Measurements from ENCODE around the gene RFNG.

RFNG gene

GRCh38 chr17:82076018-82076784, 24.6 kb upstream of the RFNG start:
- H3K4me1 ChIP-seq (ENCODE audit: control insufficient read depth, insufficient read depth, low read length), result no peaks in the 10 kb centered on the region
- no peaks in the 10 kb centered on the region for H3K9me3 ChIP-seq (ENCODE audit: control insufficient read depth, insufficient read depth, low read length)
- H3K9ac ChIP-seq (ENCODE audit: low read depth, low read length), result no peak overlapping the region
- no peak overlapping the region for H3K4me3 ChIP-seq (ENCODE audit: low read depth, low read length)
- H3K36me3 ChIP-seq (ENCODE audit: control insufficient read depth, insufficient read depth, low read length), result peaks cover 30% of the 10 kb centered on the region
- H3K27me3 ChIP-seq (ENCODE audit: control insufficient read depth, insufficient read depth, low read length), result no peaks in the 10 kb centered on the region
- H3K27ac ChIP-seq (ENCODE audit: low read depth, low read length), result no peak overlapping the region

DNA sequence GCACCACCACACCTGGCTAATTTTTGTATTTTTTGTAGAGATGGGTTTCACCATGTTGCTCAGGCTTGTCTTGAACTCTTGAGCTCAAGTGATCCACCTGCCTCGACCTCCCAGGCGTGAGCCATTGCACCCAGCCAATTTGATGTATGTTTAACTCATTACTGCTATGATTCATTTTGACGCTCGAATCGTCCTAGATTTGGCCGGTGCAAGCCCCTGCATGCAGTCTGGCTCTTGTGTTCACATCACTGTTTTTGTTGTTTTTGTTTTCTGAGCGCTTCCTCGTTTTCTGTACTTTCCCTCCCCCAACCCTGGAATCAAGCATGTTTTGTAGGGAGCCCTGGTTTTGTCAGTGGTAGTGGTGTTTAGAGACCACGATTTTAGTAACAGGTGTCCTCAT, 21.8 kb upstream of the RFNG start:
- no peaks in the 10 kb centered on the region for H3K4me1 ChIP-seq (ENCODE audit: control insufficient read depth, insufficient read depth, low read length)
- H3K27me3 ChIP-seq (ENCODE audit: control insufficient read depth, insufficient read depth, low read length), result no peaks in the 10 kb centered on the region
- H3K9me3 ChIP-seq (ENCODE audit: control insufficient read depth, insufficient read depth, low read length), result no peaks in the 10 kb centered on the region
- no peak overlapping the region for H3K9ac ChIP-seq (ENCODE audit: low read depth, low read length)
- no peak overlapping the region for H3K4me3 ChIP-seq (ENCODE audit: low read depth, low read length)
- H3K27ac ChIP-seq (ENCODE audit: low read depth, low read length), result no peak overlapping the region
- peaks cover 8% of the 10 kb centered on the region for H3K36me3 ChIP-seq (ENCODE audit: control insufficient read depth, insufficient read depth, low read length)

DNA sequence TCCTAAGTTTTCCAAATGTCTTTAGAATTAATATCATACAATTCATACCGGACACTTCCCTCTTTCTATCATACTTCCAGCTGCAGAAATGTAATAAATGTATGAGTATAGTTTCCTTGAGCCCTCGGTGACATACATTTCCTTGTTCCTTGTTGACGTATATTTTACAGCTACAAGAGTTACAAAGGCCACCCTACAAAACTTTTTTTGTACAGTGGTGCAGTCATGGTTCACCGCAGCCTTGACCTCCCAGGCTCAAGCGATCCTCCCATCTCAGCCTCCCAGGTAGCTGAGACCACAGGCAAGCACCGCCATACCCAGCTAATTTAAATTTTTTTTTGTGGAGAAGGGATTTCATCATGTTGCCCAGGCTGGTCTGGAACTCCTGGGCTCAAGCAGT, 21.2 kb upstream of the RFNG start:
- H3K9ac ChIP-seq (ENCODE audit: low read depth, low read length), result no peak overlapping the region
- H3K27me3 ChIP-seq (ENCODE audit: control insufficient read depth, insufficient read depth, low read length), result no peaks in the 10 kb centered on the region
- H3K27ac ChIP-seq (ENCODE audit: low read depth, low read length), result no peak overlapping the region
- no peaks in the 10 kb centered on the region for H3K9me3 ChIP-seq (ENCODE audit: control insufficient read depth, insufficient read depth, low read length)
- no peak overlapping the region for H3K4me3 ChIP-seq (ENCODE audit: low read depth, low read length)
- H3K4me1 ChIP-seq (ENCODE audit: control insufficient read depth, insufficient read depth, low read length), result no peaks in the 10 kb centered on the region
- H3K36me3 ChIP-seq (ENCODE audit: control insufficient read depth, insufficient read depth, low read length), result peaks cover 2% of the 10 kb centered on the region; the same call in 1 of the 2 replicates

DNA sequence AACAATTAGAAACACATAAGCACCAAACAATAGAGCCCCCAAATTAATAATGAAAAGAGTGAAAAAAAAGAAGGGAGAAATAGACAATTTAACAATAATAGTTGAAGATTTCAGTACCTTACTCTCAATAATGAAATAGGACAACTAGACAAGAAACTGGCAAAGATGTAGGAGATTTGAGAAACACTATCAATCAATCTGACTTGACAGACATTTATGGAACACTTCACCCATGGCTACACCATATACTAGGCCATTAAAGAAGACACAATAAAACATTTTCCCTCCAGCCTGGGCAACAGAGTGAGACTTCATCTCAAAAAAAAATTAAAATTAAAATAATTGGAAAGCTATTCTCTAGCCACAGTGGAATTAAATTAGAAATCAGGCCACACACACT, 19.0 kb upstream of the RFNG start:
- no peaks in the 10 kb centered on the region for H3K27me3 ChIP-seq (ENCODE audit: control insufficient read depth, insufficient read depth, low read length)
- H3K9me3 ChIP-seq (ENCODE audit: control insufficient read depth, insufficient read depth, low read length), result no peaks in the 10 kb centered on the region
- H3K9ac ChIP-seq (ENCODE audit: low read depth, low read length), result no peak overlapping the region
- H3K27ac ChIP-seq (ENCODE audit: low read depth, low read length), result no peak overlapping the region
- no peaks in the 10 kb centered on the region for H3K4me1 ChIP-seq (ENCODE audit: control insufficient read depth, insufficient read depth, low read length)
- H3K36me3 ChIP-seq (ENCODE audit: control insufficient read depth, insufficient read depth, low read length), result no peaks in the 10 kb centered on the region
- no peak overlapping the region for H3K4me3 ChIP-seq (ENCODE audit: low read depth, low read length)

- no peaks in the 10 kb centered on the region for H3K9me3 ChIP-seq (ENCODE audit: control insufficient read depth, insufficient read depth, low read length)
- H3K27ac ChIP-seq (ENCODE audit: low read depth, low read length), result no peak within 1 kb of the TSS
- H3K4me1 ChIP-seq (ENCODE audit: control insufficient read depth, insufficient read depth, low read length), result no peaks in the 10 kb centered on the region
- H3K36me3 ChIP-seq (ENCODE audit: control insufficient read depth, insufficient read depth, low read length), result peaks cover 36% of the 10 kb centered on the region
- no peaks in the 10 kb centered on the region for H3K27me3 ChIP-seq (ENCODE audit: control insufficient read depth, insufficient read depth, low read length)
- peak within 1 kb of the TSS; percentile 69 for H3K4me3 ChIP-seq (ENCODE audit: low read depth, low read length)
- peak within 1 kb of the TSS; percentile 66 for H3K9ac ChIP-seq (ENCODE audit: low read depth, low read length)
These were observed 14.2 kb upstream of the RFNG start, which contains the start of gene DUS1L for GRCh38 chr17:82065638-82066303. DUS1L (minus strand) TSS chr17:82065804; CDS start chr17:82065059, 745 bp downstream.

GRCh38 chr17:82065193-82065637, 13.6 kb upstream of the RFNG start:
- peaks cover 41% of the 10 kb centered on the region for H3K36me3 ChIP-seq (ENCODE audit: control insufficient read depth, insufficient read depth, low read length)
- no peaks in the 10 kb centered on the region for H3K4me1 ChIP-seq (ENCODE audit: control insufficient read depth, insufficient read depth, low read length)
- H3K27ac ChIP-seq (ENCODE audit: low read depth, low read length), result no peak overlapping the region
- no peaks in the 10 kb centered on the region for H3K27me3 ChIP-seq (ENCODE audit: control insufficient read depth, insufficient read depth, low read length)
- peak overlapping the region; percentile 69 for H3K4me3 ChIP-seq (ENCODE audit: low read depth, low read length)
- no peaks in the 10 kb centered on the region for H3K9me3 ChIP-seq (ENCODE audit: control insufficient read depth, insufficient read depth, low read length)
- peak overlapping the region; percentile 55 for H3K9ac ChIP-seq (ENCODE audit: low read depth, low read length)

DNA sequence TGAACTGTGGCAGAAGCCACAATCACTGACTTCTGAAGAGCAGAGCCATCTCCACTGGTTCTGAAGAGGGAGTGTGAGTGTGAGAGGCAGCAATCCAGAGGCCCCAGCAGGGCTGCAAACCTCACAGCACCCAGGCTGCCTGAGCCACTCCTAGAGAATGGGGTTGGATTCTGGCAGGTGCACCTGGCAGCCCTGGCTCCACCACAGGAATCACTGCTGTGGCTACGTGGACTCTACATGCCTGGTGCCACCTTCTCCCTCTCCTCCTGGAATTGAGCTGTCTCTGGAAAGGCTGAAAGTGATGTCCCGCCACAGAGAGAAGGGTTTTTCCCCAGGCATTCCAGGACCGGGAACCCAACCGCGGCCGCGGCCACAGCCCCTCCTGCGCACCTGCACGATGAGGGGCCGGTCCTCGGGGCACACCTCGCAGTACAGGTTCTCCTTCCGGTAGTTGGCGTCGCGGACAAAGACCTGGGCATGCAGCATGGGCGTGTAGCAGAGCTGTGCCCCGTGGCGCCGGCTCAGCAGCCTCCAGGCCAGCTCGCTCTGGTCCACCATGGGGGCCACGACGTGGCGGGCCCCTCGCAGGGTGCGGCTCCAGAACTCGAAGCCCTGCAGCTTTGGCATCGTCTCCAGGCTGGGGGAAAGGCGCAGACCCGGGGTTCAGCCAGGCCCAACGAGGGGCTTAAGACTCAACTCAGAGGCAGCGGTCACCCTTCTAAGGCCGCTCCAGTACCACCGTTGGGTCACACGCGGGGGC, 13.0 kb upstream of the RFNG start:
- Histone ChIP-seq H3K9me3 (ENCODE audit: control insufficient read depth, insufficient read depth, low read length) (no peaks in the 10 kb centered on the region), H3K9ac (ENCODE audit: low read depth, low read length) (peak overlapping the region; percentile 55), H3K27me3 (ENCODE audit: control insufficient read depth, insufficient read depth, low read length) (no peaks in the 10 kb centered on the region), H3K4me1 (ENCODE audit: control insufficient read depth, insufficient read depth, low read length) (no peaks in the 10 kb centered on the region), H3K4me3 (ENCODE audit: low read depth, low read length) (peak overlapping the region; percentile 69), H3K36me3 (ENCODE audit: control insufficient read depth, insufficient read depth, low read length) (peaks cover 48% of the 10 kb centered on the region), H3K27ac (ENCODE audit: low read depth, low read length) (no peak overlapping the region)

DNA sequence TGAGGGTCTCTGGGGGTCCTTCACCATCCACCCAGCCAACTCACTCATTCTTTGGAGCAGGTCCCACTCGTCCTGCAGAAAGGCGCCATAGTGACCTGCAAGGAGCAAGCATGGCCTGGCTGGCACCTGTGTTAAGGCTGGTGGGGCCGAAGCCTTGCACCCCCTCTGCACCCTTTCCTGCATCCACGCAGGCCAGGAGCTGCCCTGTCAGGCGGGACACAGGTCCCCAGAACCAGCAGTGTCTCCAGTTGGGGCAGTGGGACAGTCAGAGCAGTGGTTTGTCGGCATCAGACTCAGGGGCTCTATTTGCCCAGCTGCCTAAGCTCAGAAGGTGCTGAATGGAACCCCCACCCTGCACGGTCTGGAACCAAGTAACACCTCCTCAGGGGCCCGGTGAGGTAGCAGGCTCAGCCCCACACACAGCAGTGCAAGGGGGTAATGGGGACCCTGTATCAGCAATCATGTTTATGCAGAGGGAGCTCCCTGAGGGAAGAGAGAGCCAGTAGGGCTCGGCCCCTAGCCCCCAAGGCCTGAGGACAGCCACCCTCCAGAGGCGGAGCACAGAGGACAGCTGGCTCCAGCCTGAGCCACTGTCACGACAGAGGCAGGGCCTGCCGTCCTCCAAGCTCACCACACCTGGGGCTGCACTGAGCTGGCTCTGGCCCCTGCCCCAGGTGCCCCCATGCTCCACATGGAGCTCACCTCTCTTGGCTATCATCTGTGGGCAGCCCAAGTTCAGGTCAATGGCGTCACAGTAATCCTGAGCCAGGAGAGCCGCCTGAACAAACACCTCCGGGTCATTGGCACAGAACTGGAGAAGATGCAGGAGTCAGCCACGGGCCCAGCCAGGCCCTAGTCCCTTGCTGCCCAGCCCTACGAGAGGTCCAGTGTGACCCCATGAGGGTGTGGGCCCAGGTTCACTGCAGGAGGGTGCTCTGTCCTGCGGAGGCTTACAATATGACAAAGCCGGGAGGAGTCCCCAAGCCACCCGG, 12.1 kb upstream of the RFNG start:
- peak overlapping the region; percentile 69; the same call in 1 of the 2 replicates for H3K4me3 ChIP-seq (ENCODE audit: low read depth, low read length)
- H3K36me3 ChIP-seq (ENCODE audit: control insufficient read depth, insufficient read depth, low read length), result peaks cover 53% of the 10 kb centered on the region
- H3K9ac ChIP-seq (ENCODE audit: low read depth, low read length), result no peak overlapping the region
- no peaks in the 10 kb centered on the region for H3K9me3 ChIP-seq (ENCODE audit: control insufficient read depth, insufficient read depth, low read length)
- H3K4me1 ChIP-seq (ENCODE audit: control insufficient read depth, insufficient read depth, low read length), result no peaks in the 10 kb centered on the region
- no peaks in the 10 kb centered on the region for H3K27me3 ChIP-seq (ENCODE audit: control insufficient read depth, insufficient read depth, low read length)
- no peak overlapping the region for H3K27ac ChIP-seq (ENCODE audit: low read depth, low read length)

DNA sequence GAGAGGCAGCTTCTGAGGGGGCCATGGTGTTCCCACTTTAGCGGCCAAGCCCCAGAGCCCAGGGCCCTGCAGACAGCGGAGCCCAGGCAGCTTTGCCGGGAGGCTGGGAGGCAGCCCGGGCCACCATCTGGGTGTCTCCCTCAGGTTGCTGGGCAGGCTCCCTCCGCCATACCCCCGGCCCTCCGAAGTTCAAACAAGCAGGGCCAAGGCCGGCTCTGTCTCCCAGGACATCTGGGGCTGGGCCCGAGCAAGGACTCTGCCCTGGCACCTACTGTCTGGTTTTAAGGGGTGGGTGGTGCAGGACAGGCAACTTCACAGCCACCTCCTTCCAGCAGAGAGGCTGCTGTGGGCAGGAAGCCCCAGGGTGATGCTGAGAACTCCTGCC, 11.4 kb upstream of the RFNG start:
- no peak overlapping the region for H3K9ac ChIP-seq (ENCODE audit: low read depth, low read length)
- peaks cover 60% of the 10 kb centered on the region for H3K36me3 ChIP-seq (ENCODE audit: control insufficient read depth, insufficient read depth, low read length)
- H3K27me3 ChIP-seq (ENCODE audit: control insufficient read depth, insufficient read depth, low read length), result no peaks in the 10 kb centered on the region
- H3K4me3 ChIP-seq (ENCODE audit: low read depth, low read length), result no peak overlapping the region
- no peaks in the 10 kb centered on the region for H3K4me1 ChIP-seq (ENCODE audit: control insufficient read depth, insufficient read depth, low read length)
- H3K9me3 ChIP-seq (ENCODE audit: control insufficient read depth, insufficient read depth, low read length), result no peaks in the 10 kb centered on the region
- no peak overlapping the region for H3K27ac ChIP-seq (ENCODE audit: low read depth, low read length)

Data from HUES48 (cell line).